RWPE2 (cell line): ENCODE data around the gene MBNL1.

ENCODE experiments used
- ATAC-seq: fragments of 200-7000 bp; cut with Tn5 transposase; 3 replicates; pipeline ENCODE4 v1.9.1; 2021; ENCODE audit warnings: low read depth
- DNase-seq: peaks from one replicate; pipeline ENCODE4 v3.0.0-alpha.2; 2020; ENCODE audit warnings: low spot score
- H3K27ac ChIP-seq: fragments of 450-650 bp; 2 replicates; pipeline ENCODE4 v1.5.1; 2017; ENCODE audit warnings: mild to moderate bottlenecking; ENCODE audit not compliant: poor library complexity, severe bottlenecking
- H3K27me3 ChIP-seq: fragments of 250-450 bp; sonication (Bioruptor Pico); 2 replicates; pipeline ENCODE4 v1.5.1; 2021; ENCODE audit warnings: mild to moderate bottlenecking, moderate library complexity; ENCODE audit not compliant: insufficient read depth, poor library complexity, severe bottlenecking
- H3K36me3 ChIP-seq: fragments of 250-450 bp; sonication (Bioruptor Pico); 2 replicates; pipeline ENCODE4 v1.5.1; 2020; ENCODE audit warnings: low read depth, mild to moderate bottlenecking, moderate library complexity
- H3K4me1 ChIP-seq: fragments of 250-450 bp; sonication (Bioruptor Pico); 2 replicates; pipeline ENCODE4 v1.5.1; 2021; ENCODE audit warnings: mild to moderate bottlenecking, moderate library complexity; ENCODE audit not compliant: insufficient read depth, poor library complexity, severe bottlenecking
- H3K4me3 ChIP-seq: fragments of 250-450 bp; sonication (Bioruptor Pico); 2 replicates; pipeline ENCODE4 v1.5.1; 2021; ENCODE audit warnings: mild to moderate bottlenecking, moderate library complexity; ENCODE audit not compliant: severe bottlenecking
- H3K9me3 ChIP-seq: fragments of 250-450 bp; sonication (Bioruptor Pico); 2 replicates; pipeline ENCODE4 v1.5.1; 2021; ENCODE audit warnings: mild to moderate bottlenecking, moderate library complexity; ENCODE audit not compliant: severe bottlenecking
- CTCF ChIP-seq: fragments of 450-650 bp; IDR thresholded peaks from one replicate; pipeline ENCODE4 v1.5.1; 2017; ENCODE audit warnings: mild to moderate bottlenecking, moderate library complexity; ENCODE audit not compliant: poor library complexity, severe bottlenecking

MBNL1 gene

GRCh38 chr3:152290374-152290773, 21.6 kb downstream of the MBNL1 start:
- no peak overlapping the region for H3K4me3 ChIP-seq
- H3K9me3 ChIP-seq: no peaks in the 10 kb centered on the region
- H3K27ac ChIP-seq: no peak overlapping the region
- no peaks in the 10 kb centered on the region for H3K27me3 ChIP-seq
- DNase-seq: no peak
- no peak for ATAC-seq
- peaks cover 4% of the 10 kb centered on the region; the same call in 1 of the 2 replicates for H3K36me3 ChIP-seq
- peaks cover 30% of the 10 kb centered on the region for H3K4me1 ChIP-seq
- TF ChIP-seq CTCF: no peak

- Histone ChIP-seq H3K27ac (no peak overlapping the region), H3K36me3 (peaks cover 4% of the 10 kb centered on the region; the same call in 1 of the 2 replicates), H3K4me3 (no peak overlapping the region), H3K4me1 (peaks cover 30% of the 10 kb centered on the region), H3K9me3 (no peaks in the 10 kb centered on the region), H3K27me3 (no peaks in the 10 kb centered on the region)
- DNase-seq: no peak
- no peak for TF ChIP-seq CTCF
- no peak for ATAC-seq
Measured at GRCh38 chr3:152291238-152291637, 22.5 kb downstream of the MBNL1 start.

GRCh38 chr3:152291649-152292066, 22.9 kb downstream of the MBNL1 start:
- ATAC-seq (no peak), DNase-seq (no peak)
- peaks cover 4% of the 10 kb centered on the region; the same call in 1 of the 2 replicates for H3K36me3 ChIP-seq
- H3K9me3 ChIP-seq: no peaks in the 10 kb centered on the region
- H3K4me1 ChIP-seq: peaks cover 30% of the 10 kb centered on the region
- H3K4me3 ChIP-seq: no peak overlapping the region
- H3K27me3 ChIP-seq: no peaks in the 10 kb centered on the region
- no peak overlapping the region for H3K27ac ChIP-seq
- TF ChIP-seq CTCF: no peak

GRCh38 chr3:152292366-152292765, 23.6 kb downstream of the MBNL1 start:
- Histone ChIP-seq H3K27ac (no peak overlapping the region), H3K9me3 (no peaks in the 10 kb centered on the region), H3K27me3 (no peaks in the 10 kb centered on the region), H3K4me1 (peaks cover 27% of the 10 kb centered on the region), H3K36me3 (peaks cover 4% of the 10 kb centered on the region; the same call in 1 of the 2 replicates), H3K4me3 (no peak overlapping the region)
- ATAC-seq (no peak), DNase-seq (no peak)
- no peak for TF ChIP-seq CTCF

GRCh38 chr3:152293347-152294006, 24.7 kb downstream of the MBNL1 start:
- Histone ChIP-seq H3K9me3 (no peaks in the 10 kb centered on the region), H3K4me1 (peaks cover 22% of the 10 kb centered on the region), H3K27ac (no peak overlapping the region), H3K27me3 (no peaks in the 10 kb centered on the region), H3K36me3 (peaks cover 4% of the 10 kb centered on the region; the same call in 1 of the 2 replicates), H3K4me3 (no peak overlapping the region)
- TF ChIP-seq CTCF: no peak
- DNase-seq: no peak
- no peak for ATAC-seq
